Activated B cell treated with CpG ODN at 0.5 μM for 24 hours (primary cell): ENCODE results near the gene CDH10. TPM values are rescaled to one million over a fixed set of nuclear protein-coding genes. Genes with fewer than 3 reads are reported as not detected.

ENCODE experiments used
- ATAC-seq: fragments of 200-7000 bp; cut with Tn5 transposase; one replicate; pipeline ENCODE4 v1.10.0; 2021; ENCODE audit warnings: low read depth, mild to moderate bottlenecking, moderate library complexity
- CTCF ChIA-PET: fragments of 350-600 bp; sonication (Branson Sonifier 250); formaldehyde crosslinking; loops from one replicate; lab custom pipeline; 2021; ENCODE audit warnings: antibody characterized with exemption; lab: Charles Lee
- POLR2A ChIA-PET: fragments of 350-600 bp; sonication (Branson Sonifier 250); formaldehyde crosslinking; loops from one replicate; lab custom pipeline; 2021; ENCODE audit warnings: antibody characterized with exemption; lab: Charles Lee
- DNase-seq: peaks from one replicate; pipeline ENCODE4 v3.0.0; 2022
- H3K27ac Mint-ChIP-seq: one replicate; pipeline ENCODE4 v1.8.0; 2020; ENCODE audit warnings: mixed read lengths
- H3K27me3 Mint-ChIP-seq: one replicate; pipeline ENCODE4 v1.8.0; 2021; ENCODE audit warnings: mixed read lengths
- H3K36me3 Mint-ChIP-seq: one replicate; pipeline ENCODE4 v1.8.0; 2021; ENCODE audit warnings: low read depth, mixed read lengths
- H3K4me1 Mint-ChIP-seq: one replicate; pipeline ENCODE4 v1.8.0; 2021; ENCODE audit warnings: mixed read lengths
- H3K4me3 Mint-ChIP-seq: one replicate; pipeline ENCODE4 v1.8.0; 2020; ENCODE audit warnings: mild to moderate bottlenecking, mixed read lengths
- H3K9me3 Mint-ChIP-seq: one replicate; pipeline ENCODE4 v1.8.0; 2020; ENCODE audit warnings: mixed read lengths
- intact Hi-C: fragments of 100-400 bp; cut with micrococcal nuclease; formaldehyde crosslinking; loops from one replicate; pipeline ENCODE4 v1.15.1; 2024
- total RNA-seq: library from RNA; stranded (reverse); gene quantifications from 2 replicates; pipeline ENCODE4 v1.2.3, GENCODE V29; 2022
- TF ChIP-seq, protein P1 (sequence below): fragments of 200-600 bp; IDR thresholded peaks from one replicate; pipeline ENCODE4 v1.8.0; 2022; ENCODE audit warnings: antibody characterized with exemption, mild to moderate bottlenecking

CDH10 gene
- total RNA-seq, 1 donor from 2014 or later = not detected

DNA sequence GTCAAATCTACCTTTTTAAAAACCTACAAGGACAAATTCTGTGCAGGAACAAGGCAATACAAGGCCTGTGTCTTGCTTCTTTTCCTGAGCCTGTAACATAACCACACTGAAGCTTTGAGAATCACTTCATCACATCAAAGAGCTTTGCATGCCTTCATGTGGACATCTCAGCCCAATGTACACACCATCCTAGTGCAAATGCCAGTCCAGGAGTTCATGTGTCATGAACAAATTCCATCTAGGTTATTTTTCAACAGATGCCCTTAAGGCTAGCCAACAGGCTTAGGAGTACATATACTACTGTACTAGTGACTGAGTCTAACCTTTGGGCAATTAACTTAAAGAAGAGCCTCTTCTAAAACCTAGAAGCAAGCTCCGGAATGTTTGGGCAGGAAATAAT is 106.4 kb downstream of the CDH10 start:
- Mint-ChIP-seq H3K27ac (no peak overlapping the region), H3K36me3 (no peaks in the 10 kb centered on the region), H3K4me3 (no peak overlapping the region), H3K27me3 (no peaks in the 10 kb centered on the region), H3K9me3 (peaks cover 4% of the 10 kb centered on the region), H3K4me1 (no peaks in the 10 kb centered on the region)
- DNase-seq (no peak), ATAC-seq (no peak)
- ChIA-PET POLR2A (no interaction called here), CTCF (no interaction called here)
- intact Hi-C loops = no loop called here
- TF ChIP-seq, protein P1, sequence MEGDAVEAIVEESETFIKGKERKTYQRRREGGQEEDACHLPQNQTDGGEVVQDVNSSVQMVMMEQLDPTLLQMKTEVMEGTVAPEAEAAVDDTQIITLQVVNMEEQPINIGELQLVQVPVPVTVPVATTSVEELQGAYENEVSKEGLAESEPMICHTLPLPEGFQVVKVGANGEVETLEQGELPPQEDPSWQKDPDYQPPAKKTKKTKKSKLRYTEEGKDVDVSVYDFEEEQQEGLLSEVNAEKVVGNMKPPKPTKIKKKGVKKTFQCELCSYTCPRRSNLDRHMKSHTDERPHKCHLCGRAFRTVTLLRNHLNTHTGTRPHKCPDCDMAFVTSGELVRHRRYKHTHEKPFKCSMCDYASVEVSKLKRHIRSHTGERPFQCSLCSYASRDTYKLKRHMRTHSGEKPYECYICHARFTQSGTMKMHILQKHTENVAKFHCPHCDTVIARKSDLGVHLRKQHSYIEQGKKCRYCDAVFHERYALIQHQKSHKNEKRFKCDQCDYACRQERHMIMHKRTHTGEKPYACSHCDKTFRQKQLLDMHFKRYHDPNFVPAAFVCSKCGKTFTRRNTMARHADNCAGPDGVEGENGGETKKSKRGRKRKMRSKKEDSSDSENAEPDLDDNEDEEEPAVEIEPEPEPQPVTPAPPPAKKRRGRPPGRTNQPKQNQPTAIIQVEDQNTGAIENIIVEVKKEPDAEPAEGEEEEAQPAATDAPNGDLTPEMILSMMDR = no peak

DNA sequence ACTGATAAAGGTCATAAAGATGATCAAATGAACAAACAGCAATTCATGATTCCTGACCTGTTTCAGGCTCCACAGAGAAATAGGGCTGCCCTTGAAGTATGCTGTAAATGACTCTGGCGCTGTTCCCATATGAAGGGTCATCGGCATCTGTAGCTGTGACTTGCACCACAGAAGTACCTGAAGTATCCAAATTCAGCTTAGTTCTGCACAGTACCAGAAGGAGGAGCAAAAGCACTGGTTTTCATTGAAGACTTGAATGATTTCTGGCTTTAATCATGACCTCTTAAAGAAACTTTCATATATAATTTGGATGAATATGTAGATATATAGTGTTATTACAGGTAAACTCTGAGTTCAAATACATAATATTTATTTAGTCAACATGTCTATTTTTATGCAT is 109.1 kb downstream of the CDH10 start:
- Mint-ChIP-seq H3K9me3 (peaks cover 9% of the 10 kb centered on the region), H3K27ac (no peak overlapping the region), H3K4me1 (no peaks in the 10 kb centered on the region), H3K27me3 (no peaks in the 10 kb centered on the region), H3K4me3 (no peak overlapping the region), H3K36me3 (no peaks in the 10 kb centered on the region)
- TF ChIP-seq, protein P1 = no peak
- DNase-seq (no peak), ATAC-seq (no peak)
- POLR2A ChIA-PET = no interaction called here
- intact Hi-C loops = no loop called here
- CTCF ChIA-PET = no interaction called here

DNA sequence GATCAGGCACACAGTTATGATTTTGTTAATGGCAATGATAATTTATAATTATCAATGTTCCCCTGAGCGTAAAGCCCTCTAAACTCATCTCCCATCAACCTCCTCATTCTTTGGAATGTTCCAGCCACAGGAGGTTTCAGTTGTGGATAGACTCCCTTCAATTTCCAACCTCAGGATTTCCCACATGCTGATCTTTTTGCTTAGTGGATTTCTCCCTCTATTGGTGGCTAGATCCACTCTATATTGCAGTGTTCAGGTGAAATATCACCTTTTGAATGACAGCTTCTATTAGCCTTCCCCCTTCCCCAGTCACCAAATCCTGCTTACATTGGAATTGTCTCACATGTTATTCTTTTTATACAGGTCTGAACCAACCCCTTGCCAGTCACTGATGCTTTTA is 113.9 kb downstream of the CDH10 start:
- TF ChIP-seq, protein P1 = no peak
- Mint-ChIP-seq H3K27me3 (no peaks in the 10 kb centered on the region), H3K36me3 (no peaks in the 10 kb centered on the region), H3K4me1 (no peaks in the 10 kb centered on the region), H3K27ac (no peak overlapping the region), H3K9me3 (peaks cover 5% of the 10 kb centered on the region), H3K4me3 (no peak overlapping the region)
- POLR2A ChIA-PET = no interaction called here
- ATAC-seq = no peak
- intact Hi-C loops = no loop called here
- DNase-seq = no peak
- CTCF ChIA-PET = no interaction called here

DNA sequence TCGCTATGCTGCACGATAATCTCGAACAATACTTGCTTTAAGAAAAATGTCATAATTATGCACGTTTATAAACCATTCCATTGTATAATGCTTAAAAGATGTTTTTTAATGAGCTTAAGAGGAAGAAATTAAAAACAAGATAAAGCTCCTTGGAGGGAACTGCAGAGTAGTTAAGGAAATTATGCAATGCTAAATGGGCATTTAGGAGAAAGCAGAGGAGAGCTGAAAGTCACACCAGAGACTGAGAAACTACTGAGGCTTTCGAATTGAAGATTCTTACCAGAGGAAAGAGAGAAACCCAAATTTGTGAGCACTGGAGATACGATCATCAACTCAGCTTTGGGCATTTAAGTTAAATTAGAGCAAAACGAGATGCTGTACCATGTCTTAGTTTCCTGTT is 119.4 kb downstream of the CDH10 start:
- TF ChIP-seq, protein P1 = no peak
- no peaks in the 10 kb centered on the region for H3K36me3 Mint-ChIP-seq
- intact Hi-C loops = no loop called here
- no peak overlapping the region for H3K4me3 Mint-ChIP-seq
- no peaks in the 10 kb centered on the region for H3K9me3 Mint-ChIP-seq
- no peaks in the 10 kb centered on the region for H3K27me3 Mint-ChIP-seq
- H3K4me1 Mint-ChIP-seq = no peaks in the 10 kb centered on the region
- POLR2A ChIA-PET = no interaction called here
- no peak for ATAC-seq
- H3K27ac Mint-ChIP-seq = no peak overlapping the region
- DNase-seq = no peak
- CTCF ChIA-PET = no interaction called here

DNA sequence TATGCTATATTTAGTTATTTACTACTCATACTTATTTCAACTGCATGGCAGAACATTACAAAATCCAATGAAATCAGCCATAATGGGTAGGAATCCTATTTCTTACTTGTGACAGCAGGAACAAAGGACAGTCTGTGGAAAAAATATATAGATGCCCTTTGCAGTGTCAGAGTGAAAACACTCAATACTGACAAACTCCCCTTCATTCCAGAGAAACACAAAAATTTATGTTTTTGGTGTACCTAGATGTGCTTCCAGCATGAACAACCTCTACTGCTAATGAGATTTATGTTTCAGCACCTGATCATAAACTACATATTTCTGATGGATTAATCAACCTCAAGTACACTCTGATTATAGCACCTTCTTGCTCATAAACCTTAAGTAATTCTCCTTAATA is 132.4 kb downstream of the CDH10 start:
- intact Hi-C loops = no loop called here
- POLR2A ChIA-PET = no interaction called here
- no peak overlapping the region for H3K4me3 Mint-ChIP-seq
- TF ChIP-seq, protein P1 = no peak
- no peaks in the 10 kb centered on the region for H3K4me1 Mint-ChIP-seq
- no peak for ATAC-seq
- no peak overlapping the region for H3K27ac Mint-ChIP-seq
- peaks cover 1% of the 10 kb centered on the region for H3K9me3 Mint-ChIP-seq
- DNase-seq = no peak
- CTCF ChIA-PET = no interaction called here
- no peaks in the 10 kb centered on the region for H3K27me3 Mint-ChIP-seq
- H3K36me3 Mint-ChIP-seq = no peaks in the 10 kb centered on the region
